ENCODE data around the gene C7orf57. TPM values are rescaled to one million over a fixed set of nuclear protein-coding genes. Genes with fewer than 3 reads are reported as not detected.

Gene C7orf57
- total RNA-seq, 1 donor from 2014 or later: not detected

DNA sequence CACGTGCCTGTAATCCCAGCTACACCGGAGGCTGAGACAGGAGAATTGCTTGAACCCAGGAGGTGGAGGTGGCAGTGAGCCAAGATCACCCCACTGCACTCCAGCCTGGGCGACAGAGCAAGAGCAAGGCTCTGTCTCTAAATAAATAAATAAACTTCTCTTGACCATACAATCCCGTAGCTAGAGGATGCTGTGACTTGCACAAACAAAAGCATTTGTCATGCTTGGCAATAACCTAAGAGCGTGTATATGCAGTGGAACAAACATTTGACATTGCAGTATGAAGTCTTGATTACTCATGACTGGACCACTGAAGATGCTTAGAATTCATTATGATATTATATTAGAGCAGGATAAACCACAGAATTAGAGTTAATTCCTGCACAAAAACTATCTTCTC, 1.4 kb upstream of the C7orf57 start:
- Mint-ChIP-seq H3K36me3 (ENCODE audit: unreplicated experiment) (no peaks in the 10 kb centered on the region), H3K27me3 (ENCODE audit: unreplicated experiment) (peaks cover 56% of the 10 kb centered on the region), H3K4me1 (ENCODE audit: unreplicated experiment) (peaks cover 11% of the 10 kb centered on the region), H3K27ac (ENCODE audit: unreplicated experiment) (no peak overlapping the region), H3K9me3 (ENCODE audit: unreplicated experiment) (no peaks in the 10 kb centered on the region), H3K4me3 (ENCODE audit: unreplicated experiment) (no peak overlapping the region)
- no peak for DNase-seq (ENCODE audit: extremely low spot score, unreplicated experiment)
- TF ChIP-seq, protein P1, sequence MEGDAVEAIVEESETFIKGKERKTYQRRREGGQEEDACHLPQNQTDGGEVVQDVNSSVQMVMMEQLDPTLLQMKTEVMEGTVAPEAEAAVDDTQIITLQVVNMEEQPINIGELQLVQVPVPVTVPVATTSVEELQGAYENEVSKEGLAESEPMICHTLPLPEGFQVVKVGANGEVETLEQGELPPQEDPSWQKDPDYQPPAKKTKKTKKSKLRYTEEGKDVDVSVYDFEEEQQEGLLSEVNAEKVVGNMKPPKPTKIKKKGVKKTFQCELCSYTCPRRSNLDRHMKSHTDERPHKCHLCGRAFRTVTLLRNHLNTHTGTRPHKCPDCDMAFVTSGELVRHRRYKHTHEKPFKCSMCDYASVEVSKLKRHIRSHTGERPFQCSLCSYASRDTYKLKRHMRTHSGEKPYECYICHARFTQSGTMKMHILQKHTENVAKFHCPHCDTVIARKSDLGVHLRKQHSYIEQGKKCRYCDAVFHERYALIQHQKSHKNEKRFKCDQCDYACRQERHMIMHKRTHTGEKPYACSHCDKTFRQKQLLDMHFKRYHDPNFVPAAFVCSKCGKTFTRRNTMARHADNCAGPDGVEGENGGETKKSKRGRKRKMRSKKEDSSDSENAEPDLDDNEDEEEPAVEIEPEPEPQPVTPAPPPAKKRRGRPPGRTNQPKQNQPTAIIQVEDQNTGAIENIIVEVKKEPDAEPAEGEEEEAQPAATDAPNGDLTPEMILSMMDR (IDR thresholded peaks at IDR 0.05): no peak

DNA sequence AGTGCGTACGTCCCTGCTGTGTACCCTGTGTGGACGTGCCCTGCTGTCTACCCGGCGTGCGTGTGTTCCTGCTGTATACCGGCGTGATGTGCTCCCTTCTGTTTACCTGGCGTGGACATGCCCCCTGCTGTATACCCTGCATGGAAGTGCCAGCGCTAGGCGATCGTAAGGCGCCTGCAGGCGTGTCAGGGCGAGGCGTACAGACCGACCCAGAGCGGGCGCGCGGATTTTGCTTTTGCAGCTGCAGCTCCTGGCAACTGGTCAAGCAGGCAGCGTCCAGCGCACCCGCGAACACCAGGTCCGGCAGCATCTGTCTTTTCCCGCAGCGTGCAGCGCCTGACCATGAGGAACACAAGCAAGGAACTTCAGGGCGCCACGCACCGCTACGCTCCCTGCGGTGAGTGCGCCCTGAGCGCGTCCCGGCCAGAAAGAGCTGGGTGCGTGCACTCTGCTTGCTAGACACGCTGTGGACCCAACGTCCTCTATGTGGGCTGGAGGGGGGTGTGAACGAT, 680 bp downstream of the C7orf57 start:
- peak overlapping the region; percentile 82 for H3K27ac Mint-ChIP-seq (ENCODE audit: unreplicated experiment)
- peaks cover 38% of the 10 kb centered on the region for H3K27me3 Mint-ChIP-seq (ENCODE audit: unreplicated experiment)
- peak; percentile 88 for DNase-seq (ENCODE audit: extremely low spot score, unreplicated experiment)

DNA sequence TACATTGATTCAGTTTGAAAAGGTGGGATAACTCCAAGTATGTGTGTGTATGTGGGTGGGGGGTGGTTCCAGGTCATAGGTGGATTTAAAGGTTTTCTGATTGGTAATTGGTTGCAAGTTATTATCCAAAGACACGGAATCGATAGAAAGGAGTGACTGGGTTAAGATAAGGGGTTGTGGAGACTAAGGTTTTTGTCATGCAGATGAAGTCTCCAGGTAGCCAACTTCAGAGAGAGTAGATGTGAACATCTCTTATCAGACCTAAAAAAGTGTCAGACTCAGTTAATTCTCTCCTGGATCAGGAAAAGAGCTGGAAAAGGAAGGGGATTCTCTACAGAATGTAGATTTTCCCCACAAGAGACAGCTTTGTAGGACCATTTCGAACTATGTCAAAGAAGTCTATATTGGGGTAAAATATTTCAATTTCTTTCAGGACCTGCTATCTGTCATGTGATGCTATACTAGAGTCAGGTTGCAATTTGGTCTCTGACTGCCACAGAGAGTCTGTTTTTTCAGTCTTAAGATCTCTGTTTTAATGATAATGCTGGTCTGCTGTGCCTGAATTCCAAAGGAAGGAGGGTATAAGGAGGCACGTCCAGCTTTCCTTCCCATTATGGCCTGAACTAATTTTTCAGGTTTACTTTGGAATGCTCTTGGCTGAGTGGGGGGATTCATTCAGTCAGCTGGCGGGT, 3.6 kb downstream of the C7orf57 start:
- no peak for DNase-seq (ENCODE audit: extremely low spot score, unreplicated experiment)
- TF ChIP-seq, protein P1 (IDR thresholded peaks at IDR 0.05): no peak
- H3K27me3 Mint-ChIP-seq (ENCODE audit: unreplicated experiment): peaks cover 20% of the 10 kb centered on the region
- H3K27ac Mint-ChIP-seq (ENCODE audit: unreplicated experiment): no peak overlapping the region
- no peaks in the 10 kb centered on the region for H3K36me3 Mint-ChIP-seq (ENCODE audit: unreplicated experiment)
- no peaks in the 10 kb centered on the region for H3K9me3 Mint-ChIP-seq (ENCODE audit: unreplicated experiment)
- H3K4me1 Mint-ChIP-seq (ENCODE audit: unreplicated experiment): peaks cover 27% of the 10 kb centered on the region
- H3K4me3 Mint-ChIP-seq (ENCODE audit: unreplicated experiment): no peak overlapping the region

More for the DNA sequence above, 680 bp downstream of the C7orf57 start:
- peaks cover 15% of the 10 kb centered on the region for H3K4me1 Mint-ChIP-seq (ENCODE audit: unreplicated experiment)
- peak overlapping the region; percentile 79 for H3K4me3 Mint-ChIP-seq (ENCODE audit: unreplicated experiment)
- no peaks in the 10 kb centered on the region for H3K9me3 Mint-ChIP-seq (ENCODE audit: unreplicated experiment)
- H3K36me3 Mint-ChIP-seq (ENCODE audit: unreplicated experiment): no peaks in the 10 kb centered on the region
- TF ChIP-seq, protein P1 (IDR thresholded peaks at IDR 0.05): no peak

DNA sequence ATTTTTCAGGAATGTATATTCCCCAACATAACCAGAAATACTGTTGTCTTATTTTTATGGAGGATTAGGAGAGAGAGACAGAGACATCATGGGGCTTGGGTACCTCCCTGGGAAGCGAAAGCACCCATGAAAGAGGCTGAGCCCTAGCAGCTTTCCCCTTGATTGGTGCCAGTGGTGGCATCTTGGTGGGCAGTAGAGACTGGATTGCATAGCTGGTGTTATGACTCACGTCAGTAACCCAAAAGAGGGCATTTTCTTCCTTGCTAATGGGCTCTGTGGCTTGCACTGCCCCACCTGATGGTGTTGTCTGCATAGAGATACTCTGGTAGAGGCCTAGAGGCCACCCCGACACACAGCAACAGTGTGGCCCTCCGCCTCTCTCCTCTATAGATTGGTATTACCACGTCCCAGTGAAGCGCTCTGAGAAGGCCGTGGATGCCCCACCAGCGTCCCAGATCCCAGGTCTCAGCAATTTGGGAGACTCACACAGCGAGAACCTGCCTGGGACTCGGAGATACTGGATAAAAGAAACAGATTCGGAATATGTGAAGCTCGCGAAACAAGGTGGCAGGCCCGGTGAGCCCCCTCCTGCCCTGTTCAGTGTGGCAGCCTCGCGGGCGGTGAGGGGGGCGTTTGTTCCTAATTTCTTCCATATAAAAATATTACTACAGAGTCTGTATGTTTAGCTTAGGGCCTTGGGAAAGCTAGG, 5.8 kb downstream of the C7orf57 start:
- DNase-seq (ENCODE audit: extremely low spot score, unreplicated experiment): no peak
- TF ChIP-seq, protein P1 (IDR thresholded peaks at IDR 0.05): no peak
- Mint-ChIP-seq H3K4me3 (ENCODE audit: unreplicated experiment) (no peak overlapping the region), H3K4me1 (ENCODE audit: unreplicated experiment) (peaks cover 20% of the 10 kb centered on the region), H3K9me3 (ENCODE audit: unreplicated experiment) (no peaks in the 10 kb centered on the region), H3K36me3 (ENCODE audit: unreplicated experiment) (no peaks in the 10 kb centered on the region), H3K27me3 (ENCODE audit: unreplicated experiment) (peaks cover 13% of the 10 kb centered on the region), H3K27ac (ENCODE audit: unreplicated experiment) (peak overlapping the region; percentile 51)

DNA sequence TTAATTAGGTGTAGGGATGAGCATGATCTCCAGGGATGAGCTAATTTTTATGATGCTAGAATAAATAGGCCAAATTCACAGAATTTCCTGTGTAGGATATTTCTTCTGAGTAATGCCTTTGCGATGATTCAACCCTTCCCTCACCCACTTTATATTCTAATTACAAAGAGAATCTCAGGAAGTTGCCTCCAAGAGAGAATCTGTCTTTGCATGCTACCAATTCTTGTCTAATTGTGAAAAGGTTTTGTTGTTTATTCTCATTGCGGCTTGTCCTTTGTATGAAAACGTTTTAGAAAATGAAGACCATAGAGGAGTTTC, 6.3 kb downstream of the C7orf57 start:
- Mint-ChIP-seq H3K27ac (ENCODE audit: unreplicated experiment) (no peak overlapping the region), H3K27me3 (ENCODE audit: unreplicated experiment) (peaks cover 9% of the 10 kb centered on the region), H3K4me1 (ENCODE audit: unreplicated experiment) (peaks cover 17% of the 10 kb centered on the region), H3K4me3 (ENCODE audit: unreplicated experiment) (no peak overlapping the region), H3K9me3 (ENCODE audit: unreplicated experiment) (no peaks in the 10 kb centered on the region), H3K36me3 (ENCODE audit: unreplicated experiment) (no peaks in the 10 kb centered on the region)
- TF ChIP-seq, protein P1 (IDR thresholded peaks at IDR 0.05): no peak
- DNase-seq (ENCODE audit: extremely low spot score, unreplicated experiment): no peak
